OCI-LY3 (cell line): Measurements from ENCODE around the gene KDM4C.

ENCODE experiments used
- H2AFZ ChIP-seq: fragments of 200-600, 300-600 bp; shearing (Covaris generic); 2 replicates; pipeline ENCODE4 v1.6.0; 2014; ENCODE audit warnings: antibody characterized with exemption, low read depth, low read length
- H3K27ac ChIP-seq: fragments of 200-600, 300-600 bp; sonication (generic); 2 replicates; pipeline ENCODE4 v1.5.1; 2014; ENCODE audit warnings: mild to moderate bottlenecking, low read length, moderate library complexity, mixed read lengths
- H3K27me3 ChIP-seq: fragments of 200-600, 300-600 bp; sonication (generic); 2 replicates; pipeline ENCODE4 v1.6.1; 2014; ENCODE audit warnings: low read depth, low read length, mixed read lengths
- H3K36me3 ChIP-seq: fragments of 200-600, 300-600 bp; sonication (generic); replicated peaks from 2 replicates; pipeline ENCODE3; 2014; ENCODE audit warnings: low read depth, low read length, mixed read lengths
- H3K4me1 ChIP-seq: fragments of 300-600, 200-600 bp; sonication (generic); 2 replicates; pipeline ENCODE4 v1.6.1; 2014; ENCODE audit warnings: low read length, mixed read lengths
- H3K4me2 ChIP-seq: fragments of 200-600, 300-600 bp; sonication (generic); 2 replicates; pipeline ENCODE4 v1.6.1; 2014; ENCODE audit warnings: low read length, mixed read lengths
- H3K4me3 ChIP-seq: fragments of 300-600, 200-600 bp; sonication (generic); 2 replicates; pipeline ENCODE4 v1.5.1; 2014; ENCODE audit warnings: antibody characterized with exemption, mild to moderate bottlenecking, low read length, moderate library complexity
- H3K79me2 ChIP-seq: fragments of 300-600, 200-600 bp; shearing (Covaris generic); 2 replicates; pipeline ENCODE4 v1.6.1; 2014; ENCODE audit warnings: mild to moderate bottlenecking, low read length, mixed read lengths
- H3K9ac ChIP-seq: fragments of 300-600, 200-600 bp; shearing (Covaris generic); 2 replicates; pipeline ENCODE4 v1.6.0; 2014; ENCODE audit warnings: mild to moderate bottlenecking, low read length, moderate library complexity
- H3K9me3 ChIP-seq: fragments of 200-600, 300-600 bp; shearing (Covaris generic); 2 replicates; pipeline ENCODE4 v1.6.1; 2014; ENCODE audit warnings: low read length, mixed read lengths; ENCODE audit not compliant: insufficient read depth
- H4K20me1 ChIP-seq: fragments of 200-600, 300-600 bp; sonication (generic); 2 replicates; pipeline ENCODE4 v1.6.1; 2016; ENCODE audit warnings: low read length, mixed read lengths; ENCODE audit not compliant: insufficient read depth
- CTCF ChIP-seq: fragments of 200-600, 300-600 bp; sonication (generic); IDR thresholded peaks from 2 replicates; pipeline ENCODE4 v1.5.1; 2014; ENCODE audit warnings: antibody characterized with exemption, low read length, low read depth
- EZH2phosphoT487 ChIP-seq: fragments of 200-600 bp; shearing (Covaris generic); IDR thresholded peaks from 2 replicates; pipeline ENCODE4 v1.6.1; 2018; ENCODE audit warnings: antibody characterized with exemption, mixed run types, low read depth

The KDM4C gene

GRCh38 chr9:6941501-6941900 is 183.7 kb downstream of the KDM4C start:
- Histone ChIP-seq H3K27me3 (no peaks in the 10 kb centered on the region), H3K4me3 (no peak overlapping the region), H3K9me3 (no peaks in the 10 kb centered on the region), H3K79me2 (no peaks in the 10 kb centered on the region), H2AFZ (no peak overlapping the region), H4K20me1 (no peaks in the 10 kb centered on the region), H3K4me2 (no peak overlapping the region), H3K9ac (no peak overlapping the region), H3K27ac (no peak overlapping the region), H3K4me1 (no peaks in the 10 kb centered on the region), H3K36me3 (no peaks in the 10 kb centered on the region)
- TF ChIP-seq EZH2phosphoT487 (no peak), CTCF (no peak)

GRCh38 chr9:6942406-6942805 is 184.6 kb downstream of the KDM4C start:
- Histone ChIP-seq H4K20me1 (no peaks in the 10 kb centered on the region), H2AFZ (no peak overlapping the region), H3K79me2 (no peaks in the 10 kb centered on the region), H3K36me3 (no peaks in the 10 kb centered on the region), H3K4me3 (no peak overlapping the region), H3K9me3 (no peaks in the 10 kb centered on the region), H3K4me2 (no peak overlapping the region), H3K9ac (no peak overlapping the region), H3K27me3 (no peaks in the 10 kb centered on the region), H3K27ac (no peak overlapping the region), H3K4me1 (no peaks in the 10 kb centered on the region)
- no peak for TF ChIP-seq CTCF
- TF ChIP-seq EZH2phosphoT487, result no peak

GRCh38 chr9:6943293-6943692 is 185.5 kb downstream of the KDM4C start:
- Histone ChIP-seq H3K9me3 (no peaks in the 10 kb centered on the region), H4K20me1 (no peaks in the 10 kb centered on the region), H3K4me1 (no peaks in the 10 kb centered on the region), H3K4me2 (no peak overlapping the region), H3K9ac (no peak overlapping the region), H3K27ac (no peak overlapping the region), H3K36me3 (no peaks in the 10 kb centered on the region), H3K27me3 (no peaks in the 10 kb centered on the region), H3K4me3 (no peak overlapping the region), H3K79me2 (no peaks in the 10 kb centered on the region), H2AFZ (no peak overlapping the region)
- TF ChIP-seq CTCF (no peak), EZH2phosphoT487 (no peak)

GRCh38 chr9:6944093-6944551 is 186.3 kb downstream of the KDM4C start:
- Histone ChIP-seq H3K9me3 (no peaks in the 10 kb centered on the region), H3K79me2 (no peaks in the 10 kb centered on the region), H3K9ac (no peak overlapping the region), H3K4me2 (no peak overlapping the region), H3K4me1 (no peaks in the 10 kb centered on the region), H3K36me3 (no peaks in the 10 kb centered on the region), H3K4me3 (no peak overlapping the region), H2AFZ (no peak overlapping the region), H3K27ac (no peak overlapping the region), H4K20me1 (no peaks in the 10 kb centered on the region), H3K27me3 (no peaks in the 10 kb centered on the region)
- TF ChIP-seq CTCF, result peak; percentile 25
- no peak for TF ChIP-seq EZH2phosphoT487
